SU-DHL-6 (cell line): ENCODE results near the gene PAX4.

Experiments used
- H2AFZ ChIP-seq: fragments of 200-600 bp; sonication (generic); 2 replicates; pipeline ENCODE4 v1.6.1; 2014; ENCODE audit warnings: low read depth, mild to moderate bottlenecking, moderate library complexity, mixed read lengths, antibody characterized with exemption, low read length; ENCODE audit not compliant: severe bottlenecking
- H3F3A ChIP-seq: fragments of 200-600 bp; shearing (Covaris generic); 2 replicates; pipeline ENCODE4 v1.6.0; 2016; ENCODE audit warnings: antibody characterized with exemption, mild to moderate bottlenecking; ENCODE audit not compliant: insufficient read depth
- H3K27ac ChIP-seq: fragments of 200-600 bp; sonication (generic); 2 replicates; pipeline ENCODE4 v1.5.1; 2016; ENCODE audit warnings: low read depth, mild to moderate bottlenecking, low read length, moderate library complexity, mixed read lengths
- H3K27me3 ChIP-seq: fragments of 200-600 bp; sonication (generic), shearing (Covaris generic); 2 replicates; pipeline ENCODE4 v1.6.0; 2014; ENCODE audit warnings: mild to moderate bottlenecking, low read length
- H3K36me3 ChIP-seq: fragments of 200-600 bp; sonication (generic); 2 replicates; pipeline ENCODE4 v1.6.1; 2014; ENCODE audit warnings: mild to moderate bottlenecking, low read length, mixed read lengths
- H3K4me2 ChIP-seq: fragments of 300-600, 200-600 bp; shearing (Covaris generic), sonication (generic); 2 replicates; pipeline ENCODE4 v1.6.0; 2014; ENCODE audit warnings: low read length, low read depth, mild to moderate bottlenecking; ENCODE audit not compliant: poor library complexity, severe bottlenecking
- H3K4me3 ChIP-seq: fragments of 200-600 bp; sonication (generic); 2 replicates; pipeline ENCODE4 v1.5.1; 2014; ENCODE audit warnings: antibody characterized with exemption, low read length, mild to moderate bottlenecking, mixed read lengths; ENCODE audit not compliant: insufficient read depth, poor library complexity, severe bottlenecking
- H3K79me2 ChIP-seq: fragments of 200-600 bp; sonication (generic); 2 replicates; pipeline ENCODE4 v1.6.1; 2014; ENCODE audit warnings: mild to moderate bottlenecking, low read length, moderate library complexity; ENCODE audit not compliant: insufficient read depth
- H3K9ac ChIP-seq: fragments of 200-600 bp; sonication (generic); 2 replicates; pipeline ENCODE4 v1.7.0; 2014; ENCODE audit warnings: mild to moderate bottlenecking, low read length
- H3K9me2 ChIP-seq: fragments of 200-600 bp; sonication (generic); replicated peaks from 2 replicates; pipeline ENCODE4 v1.6.1; 2014; ENCODE audit warnings: low read length; ENCODE audit not compliant: insufficient read depth
- H3K9me3 ChIP-seq: fragments of 200-600 bp; sonication (generic); 2 replicates; pipeline ENCODE4 v1.6.1; 2014; ENCODE audit warnings: low read length, mixed read lengths; ENCODE audit not compliant: insufficient read depth
- H4K20me1 ChIP-seq: fragments of 200-600 bp; sonication (generic); 2 replicates; pipeline ENCODE4 v1.6.1; 2014; ENCODE audit warnings: low read depth, mild to moderate bottlenecking, antibody characterized with exemption, low read length, moderate library complexity, mixed read lengths
- EZH2phosphoT487 ChIP-seq: fragments of 200-600 bp; sonication (generic), shearing (Covaris generic); conservative IDR thresholded peaks from 2 replicates; pipeline ENCODE4 v1.6.1; 2018; ENCODE audit warnings: mild to moderate bottlenecking, antibody characterized with exemption, low read length, moderate library complexity, mixed read lengths
- TF ChIP-seq, protein P1 (sequence below): fragments of 200-600 bp; sonication (generic); IDR thresholded peaks from one replicate; pipeline ENCODE4 v1.5.1; 2017; ENCODE audit warnings: antibody characterized with exemption, mild to moderate bottlenecking, low read length, moderate library complexity; ENCODE audit not compliant: insufficient read depth, poor library complexity, severe bottlenecking

Gene PAX4

GRCh38 chr7:127588697-127589482 is 29.1 kb downstream of the PAX4 start:
- Histone ChIP-seq H3K36me3 (no peaks in the 10 kb centered on the region), H3F3A (0 out of 2 replicates have a peak, but pooled peaks cover 3% of the 10 kb centered on the region), H3K79me2 (peaks cover 21% of the 10 kb centered on the region), H3K9me3 (no peaks in the 10 kb centered on the region), H3K9ac (peak overlapping the region; percentile 87), H3K4me3 (peak overlapping the region; percentile 94), H3K27me3 (no peaks in the 10 kb centered on the region), H3K4me2 (peak overlapping the region; percentile 68), H4K20me1 (no peaks in the 10 kb centered on the region), H3K27ac (peak overlapping the region; percentile 26; the same call in 1 of the 2 replicates), H2AFZ (peak overlapping the region; percentile 82), H3K9me2 (no peaks in the 10 kb centered on the region)
- no peak for TF ChIP-seq EZH2phosphoT487
- TF ChIP-seq, protein P1, sequence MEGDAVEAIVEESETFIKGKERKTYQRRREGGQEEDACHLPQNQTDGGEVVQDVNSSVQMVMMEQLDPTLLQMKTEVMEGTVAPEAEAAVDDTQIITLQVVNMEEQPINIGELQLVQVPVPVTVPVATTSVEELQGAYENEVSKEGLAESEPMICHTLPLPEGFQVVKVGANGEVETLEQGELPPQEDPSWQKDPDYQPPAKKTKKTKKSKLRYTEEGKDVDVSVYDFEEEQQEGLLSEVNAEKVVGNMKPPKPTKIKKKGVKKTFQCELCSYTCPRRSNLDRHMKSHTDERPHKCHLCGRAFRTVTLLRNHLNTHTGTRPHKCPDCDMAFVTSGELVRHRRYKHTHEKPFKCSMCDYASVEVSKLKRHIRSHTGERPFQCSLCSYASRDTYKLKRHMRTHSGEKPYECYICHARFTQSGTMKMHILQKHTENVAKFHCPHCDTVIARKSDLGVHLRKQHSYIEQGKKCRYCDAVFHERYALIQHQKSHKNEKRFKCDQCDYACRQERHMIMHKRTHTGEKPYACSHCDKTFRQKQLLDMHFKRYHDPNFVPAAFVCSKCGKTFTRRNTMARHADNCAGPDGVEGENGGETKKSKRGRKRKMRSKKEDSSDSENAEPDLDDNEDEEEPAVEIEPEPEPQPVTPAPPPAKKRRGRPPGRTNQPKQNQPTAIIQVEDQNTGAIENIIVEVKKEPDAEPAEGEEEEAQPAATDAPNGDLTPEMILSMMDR, result peak; percentile 53

GRCh38 chr7:127588019-127588696 is 29.8 kb downstream of the PAX4 start, which contains the start of gene ARF5:
TSS of gene ARF5 (plus strand) at chr7:127588411. CDS start at chr7:127588499, 88 bp downstream.
- H3K9ac ChIP-seq, result peak within 1 kb of the TSS; percentile 87
- H3K9me3 ChIP-seq, result no peaks in the 10 kb centered on the region
- H3K9me2 ChIP-seq, result no peaks in the 10 kb centered on the region
- H3F3A ChIP-seq, result 0 out of 2 replicates have a peak, but pooled peaks cover 3% of the 10 kb centered on the region
- H3K4me2 ChIP-seq, result peak within 1 kb of the TSS; percentile 68
- TF ChIP-seq, protein P1, result no peak
- no peak for TF ChIP-seq EZH2phosphoT487
- H3K36me3 ChIP-seq, result no peaks in the 10 kb centered on the region
- peak within 1 kb of the TSS; percentile 82 for H2AFZ ChIP-seq
- peak within 1 kb of the TSS; percentile 94 for H3K4me3 ChIP-seq
- H3K79me2 ChIP-seq, result peaks cover 26% of the 10 kb centered on the region
- no peaks in the 10 kb centered on the region for H4K20me1 ChIP-seq
- no peaks in the 10 kb centered on the region for H3K27me3 ChIP-seq
- peak within 1 kb of the TSS; percentile 26; the same call in 1 of the 2 replicates for H3K27ac ChIP-seq

DNA sequence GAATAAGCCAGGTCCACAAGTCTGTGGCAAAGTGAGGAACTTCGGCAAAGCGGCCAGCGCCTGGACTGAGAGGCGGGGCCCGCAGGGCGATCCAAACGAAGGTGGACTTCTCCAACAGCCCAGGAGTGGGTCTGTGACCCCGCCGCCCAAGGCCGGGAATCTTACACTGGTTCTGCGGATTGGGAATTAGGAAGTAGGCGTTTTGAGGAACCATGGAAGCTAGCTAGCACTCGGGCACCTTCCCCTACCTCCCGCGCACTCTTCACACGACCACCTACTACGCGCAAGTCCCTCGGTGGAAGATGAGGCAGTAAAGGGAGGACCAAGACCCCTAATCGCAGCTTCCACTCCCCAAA is 30.3 kb downstream of the PAX4 start:
- H3K36me3 ChIP-seq, result no peaks in the 10 kb centered on the region
- peak overlapping the region; percentile 94 for H3K4me3 ChIP-seq
- H3K9me2 ChIP-seq, result no peaks in the 10 kb centered on the region
- H3K27ac ChIP-seq, result no peak overlapping the region
- H3K79me2 ChIP-seq, result peaks cover 26% of the 10 kb centered on the region
- 0 out of 2 replicates have a peak, but pooled peaks cover 3% of the 10 kb centered on the region for H3F3A ChIP-seq
- peak overlapping the region; percentile 87 for H3K9ac ChIP-seq
- H2AFZ ChIP-seq, result peak overlapping the region; percentile 82
- H3K9me3 ChIP-seq, result no peaks in the 10 kb centered on the region
- H3K4me2 ChIP-seq, result peak overlapping the region; percentile 68
- no peaks in the 10 kb centered on the region for H3K27me3 ChIP-seq
- H4K20me1 ChIP-seq, result no peaks in the 10 kb centered on the region
- TF ChIP-seq, protein P1, result no peak
- no peak for TF ChIP-seq EZH2phosphoT487
